CD4-positive, alpha-beta T cell treated with Interleukin-12 subunit alpha and Interleukin-12 subunit beta, for 1 hour (primary cell): Measurements from ENCODE around the gene SULT1C4.
"Not testable (repeated sequence)": the region's sequence is repeated elsewhere in the genome, so short reads cannot be mapped to it uniquely, and the experiment has no call there.

Experiments
- DNase-seq: peaks from one replicate; pipeline ENCODE4 v3.0.0-alpha.2; 2020

The SULT1C4 gene

DNA sequence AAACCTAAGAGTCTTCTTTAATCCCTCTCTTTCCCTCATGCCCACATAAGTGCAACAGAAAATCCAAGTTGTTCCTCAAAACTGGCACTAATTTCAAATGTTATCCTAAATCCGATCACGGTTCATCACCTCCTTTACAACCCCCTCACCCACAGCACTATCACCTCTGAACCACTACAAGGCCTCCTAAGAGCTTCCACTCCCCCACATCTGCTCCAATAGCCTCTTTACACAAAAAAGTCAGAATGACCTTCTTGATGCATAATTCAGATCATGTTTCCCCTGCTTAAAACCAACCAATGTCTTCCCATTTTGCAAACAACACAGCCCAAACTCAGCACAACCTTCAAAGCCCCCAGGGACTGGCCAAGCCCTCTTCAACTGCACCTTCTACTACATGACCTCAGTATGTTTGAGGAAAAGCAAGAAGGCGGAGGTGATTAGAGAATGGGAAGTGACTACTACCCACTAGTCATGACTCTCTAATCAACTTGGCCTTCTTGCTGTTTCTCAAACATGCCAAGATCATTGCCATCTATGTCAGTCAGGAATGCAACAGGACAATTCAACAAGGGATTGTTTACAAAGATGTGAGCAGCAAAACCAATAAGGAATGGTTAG lies 36.6 kb downstream of the SULT1C4 start:
- no peak for DNase-seq

DNA sequence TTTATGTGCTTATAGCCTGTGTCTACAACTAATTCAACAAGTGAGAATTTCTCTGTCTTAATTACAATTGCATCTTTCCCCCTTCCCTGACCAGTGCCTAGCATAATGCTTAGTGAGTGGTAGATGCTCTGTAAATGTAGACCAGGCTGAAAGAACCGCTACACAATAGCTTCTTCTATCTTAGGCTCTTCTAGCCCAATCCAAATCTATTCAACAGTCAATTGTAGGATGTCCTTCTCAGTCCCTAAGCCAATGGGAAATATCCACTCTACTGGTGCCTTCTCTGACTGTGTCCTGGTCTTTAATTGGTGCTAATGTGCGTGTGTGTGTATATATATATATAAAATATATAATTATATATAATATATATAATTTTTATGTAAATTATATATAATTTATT lies 37.2 kb downstream of the SULT1C4 start:
- DNase-seq, result no peak

DNA sequence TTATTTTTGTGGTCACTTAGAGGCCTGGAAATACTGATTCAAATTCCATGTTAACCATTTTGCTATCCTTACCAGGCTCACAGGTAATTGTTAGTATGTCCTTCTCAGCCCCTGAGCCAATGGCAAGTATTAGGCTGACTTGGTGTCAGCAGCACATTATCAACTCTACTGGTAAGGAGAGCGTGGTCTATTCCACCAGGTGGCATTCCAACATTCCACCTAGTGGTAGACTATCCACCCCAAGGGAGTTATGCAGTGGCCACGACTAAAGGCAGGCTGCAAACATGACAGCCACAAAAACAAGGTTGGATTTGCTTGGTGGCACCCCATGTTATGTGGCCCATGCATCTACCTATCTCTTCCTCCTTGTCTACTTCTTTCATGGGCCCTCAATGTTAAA lies 39.5 kb downstream of the SULT1C4 start:
- DNase-seq, result peak; percentile 9

DNA sequence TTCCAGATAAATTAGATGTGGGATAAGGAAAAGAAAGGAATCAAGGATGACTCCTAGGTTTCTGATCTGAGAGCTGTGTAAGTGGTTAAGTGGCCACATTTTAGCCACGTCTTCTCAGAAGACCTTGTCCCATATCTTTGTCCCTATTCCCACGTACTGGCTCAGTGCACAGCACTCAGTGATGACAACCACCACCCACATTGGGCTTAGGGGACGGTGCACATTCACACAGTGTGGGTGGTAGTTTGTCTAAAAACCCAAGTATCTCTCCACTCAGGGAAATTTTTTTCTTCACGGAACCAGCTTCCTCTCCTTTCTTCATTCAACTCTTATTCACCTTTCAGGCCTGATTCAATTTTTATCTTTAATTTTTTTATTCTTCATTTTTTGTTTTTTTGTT lies 40.7 kb downstream of the SULT1C4 start:
- DNase-seq, result no peak

DNA sequence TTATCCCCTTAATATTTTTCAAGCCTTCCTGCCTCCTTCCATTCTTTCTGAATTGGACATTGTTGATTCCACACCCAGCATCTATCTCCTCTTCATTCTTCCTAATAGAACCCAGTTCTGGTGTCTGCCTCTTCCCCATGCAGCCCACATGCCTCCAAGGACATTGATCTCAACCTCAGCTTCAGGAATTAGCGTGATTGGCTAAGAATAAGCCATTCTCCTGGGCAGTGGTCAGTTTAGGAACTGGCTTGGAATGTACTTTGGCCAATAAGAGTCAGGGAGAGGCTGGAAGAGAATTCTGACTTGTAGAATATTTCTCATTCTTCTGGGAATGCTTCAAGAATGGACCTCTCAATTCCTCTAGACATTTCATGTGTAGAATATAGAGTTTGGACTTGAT lies 45.3 kb downstream of the SULT1C4 start:
- no peak for DNase-seq

DNA sequence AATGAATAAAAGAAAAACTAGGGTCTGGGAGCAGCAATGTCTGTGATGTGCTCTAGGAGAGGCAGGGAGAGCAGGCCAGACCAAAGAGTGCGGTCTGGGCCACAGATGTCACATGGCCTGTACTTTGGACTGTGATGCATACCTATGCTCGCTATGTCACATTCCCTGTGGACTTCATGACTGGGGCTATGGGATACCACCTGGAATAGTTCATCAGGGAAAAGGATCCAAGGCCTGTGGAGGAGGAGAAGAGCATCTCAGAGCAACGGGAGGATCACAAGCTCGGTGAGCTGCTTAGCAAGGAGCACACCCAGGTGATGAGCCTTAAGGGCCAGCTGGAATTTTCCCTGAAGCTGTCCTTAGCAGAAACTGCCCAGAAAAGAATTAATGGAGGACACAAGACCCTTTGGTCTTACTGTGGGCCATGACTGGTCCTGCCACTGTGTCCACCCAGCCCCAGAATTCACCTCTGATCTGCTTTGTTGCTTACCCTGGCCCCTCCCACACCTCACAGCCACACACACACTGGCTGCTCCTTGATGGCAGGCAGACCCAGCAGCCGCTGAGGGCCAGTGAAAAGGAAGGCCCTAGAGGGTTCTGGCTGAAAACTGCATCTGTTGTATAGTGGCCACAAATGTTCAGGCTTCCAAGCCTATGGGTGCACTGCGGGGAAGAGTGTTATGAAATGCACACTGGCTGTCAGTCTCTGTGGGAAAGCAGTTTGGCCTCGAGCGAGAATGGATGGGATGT lies 45.9 kb downstream of the SULT1C4 start:
- DNase-seq, result no peak

DNA sequence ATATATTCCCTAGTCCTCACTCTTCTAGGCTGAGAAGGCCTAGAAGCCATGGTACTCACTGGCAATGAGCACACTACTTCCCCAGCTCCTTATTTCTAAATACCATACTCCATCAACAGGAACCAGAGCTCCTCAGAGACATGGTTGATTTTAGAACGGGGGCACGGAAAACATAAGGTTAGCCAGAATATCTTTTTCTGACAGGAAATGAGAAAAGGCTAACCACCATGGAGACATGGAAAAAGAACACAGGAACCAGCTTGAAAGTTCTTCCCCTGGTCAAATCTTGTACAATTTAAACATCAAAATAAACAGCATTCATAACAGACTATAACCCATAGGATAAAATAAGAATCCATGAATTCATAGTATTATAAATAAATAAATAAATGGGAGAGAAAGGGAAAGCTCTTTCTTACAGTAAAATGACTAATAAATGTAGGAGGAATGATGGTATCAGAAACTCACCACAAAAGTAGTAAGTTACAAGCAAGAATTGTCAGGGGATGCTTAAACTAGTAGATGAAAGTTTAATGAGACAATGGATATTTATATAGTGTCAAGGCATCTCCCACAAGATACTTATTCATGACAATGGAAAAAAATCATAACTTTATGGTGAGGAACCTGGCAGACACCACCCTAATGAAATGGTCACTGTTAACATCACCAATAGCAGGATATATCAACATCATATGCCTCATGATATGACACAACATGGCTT lies 50.7 kb downstream of the SULT1C4 start:
- no peak for DNase-seq

DNA sequence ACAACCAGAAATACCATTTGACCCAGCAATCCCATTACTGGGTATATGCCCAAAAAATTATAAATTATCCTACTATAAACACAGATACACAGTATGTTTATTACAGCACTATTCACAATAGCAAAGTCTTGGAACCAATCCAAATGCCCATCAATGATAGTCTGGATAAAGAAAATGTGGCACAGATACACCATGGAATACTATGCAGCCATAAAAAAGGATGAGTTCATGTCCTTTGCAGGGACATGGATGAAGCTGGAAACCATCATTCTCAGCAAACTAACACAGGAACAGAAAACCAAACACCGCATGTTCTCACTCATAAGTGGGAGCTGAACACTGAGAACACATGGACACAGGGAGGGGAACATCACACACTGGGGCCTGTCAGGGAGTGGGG lies 57.8 kb downstream of the SULT1C4 start:
- not testable (repeated sequence) for DNase-seq

DNA sequence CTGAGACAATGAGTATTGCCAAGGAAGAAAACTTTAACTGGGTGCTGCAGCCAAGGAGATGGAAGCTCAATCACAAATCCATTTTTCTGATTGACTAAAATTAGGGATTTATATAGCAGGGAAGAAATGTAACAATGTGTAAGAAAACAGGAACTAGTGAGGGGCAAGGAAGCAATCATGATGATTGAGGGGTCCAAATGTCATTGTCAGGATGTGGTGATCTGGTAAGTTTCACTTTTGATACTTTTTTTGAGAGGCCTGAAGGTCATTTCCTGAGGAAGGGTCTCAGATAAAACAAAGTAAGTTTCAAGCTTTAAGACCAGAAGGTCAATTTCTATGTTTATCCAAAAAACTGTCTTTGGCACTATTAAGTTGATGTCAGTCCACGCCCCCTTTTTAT lies 59.2 kb downstream of the SULT1C4 start:
- no peak for DNase-seq
